ENCODE results near the gene PRR20G. TPM values are rescaled to one million over a fixed set of nuclear protein-coding genes. Genes with fewer than 3 reads are reported as not detected.

Gene PRR20G
- total RNA-seq, 1 donor: not detected

DNA sequence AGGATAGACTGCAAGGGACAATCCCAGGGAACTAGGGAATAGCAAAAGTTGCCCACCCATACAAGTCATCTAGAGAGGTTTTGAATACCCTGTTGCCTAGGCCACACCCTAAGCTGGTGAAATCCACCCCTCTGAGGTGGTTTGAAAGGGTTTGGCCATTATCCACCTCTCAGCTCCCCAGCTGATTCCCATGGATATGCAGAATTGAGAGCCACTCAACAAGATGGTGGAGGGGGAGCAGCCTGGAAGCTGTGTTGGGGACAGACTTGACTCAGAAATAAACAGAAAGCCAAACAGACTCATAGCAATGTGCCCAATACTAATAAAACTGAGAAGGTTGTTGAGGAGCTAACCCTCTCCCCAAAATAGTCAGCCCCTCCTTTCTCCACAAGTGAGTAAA, 10.9 kb downstream of the PRR20G start:
- no peak for DNase-seq (ENCODE audit: low read depth)
- no peak overlapping the region for H3K4me3 ChIP-seq (ENCODE audit: low read depth, low read length)
- TF ChIP-seq, protein P1, sequence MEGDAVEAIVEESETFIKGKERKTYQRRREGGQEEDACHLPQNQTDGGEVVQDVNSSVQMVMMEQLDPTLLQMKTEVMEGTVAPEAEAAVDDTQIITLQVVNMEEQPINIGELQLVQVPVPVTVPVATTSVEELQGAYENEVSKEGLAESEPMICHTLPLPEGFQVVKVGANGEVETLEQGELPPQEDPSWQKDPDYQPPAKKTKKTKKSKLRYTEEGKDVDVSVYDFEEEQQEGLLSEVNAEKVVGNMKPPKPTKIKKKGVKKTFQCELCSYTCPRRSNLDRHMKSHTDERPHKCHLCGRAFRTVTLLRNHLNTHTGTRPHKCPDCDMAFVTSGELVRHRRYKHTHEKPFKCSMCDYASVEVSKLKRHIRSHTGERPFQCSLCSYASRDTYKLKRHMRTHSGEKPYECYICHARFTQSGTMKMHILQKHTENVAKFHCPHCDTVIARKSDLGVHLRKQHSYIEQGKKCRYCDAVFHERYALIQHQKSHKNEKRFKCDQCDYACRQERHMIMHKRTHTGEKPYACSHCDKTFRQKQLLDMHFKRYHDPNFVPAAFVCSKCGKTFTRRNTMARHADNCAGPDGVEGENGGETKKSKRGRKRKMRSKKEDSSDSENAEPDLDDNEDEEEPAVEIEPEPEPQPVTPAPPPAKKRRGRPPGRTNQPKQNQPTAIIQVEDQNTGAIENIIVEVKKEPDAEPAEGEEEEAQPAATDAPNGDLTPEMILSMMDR (IDR thresholded peaks at IDR 0.05; ENCODE audit: insufficient read depth, low read length): no peak

DNA sequence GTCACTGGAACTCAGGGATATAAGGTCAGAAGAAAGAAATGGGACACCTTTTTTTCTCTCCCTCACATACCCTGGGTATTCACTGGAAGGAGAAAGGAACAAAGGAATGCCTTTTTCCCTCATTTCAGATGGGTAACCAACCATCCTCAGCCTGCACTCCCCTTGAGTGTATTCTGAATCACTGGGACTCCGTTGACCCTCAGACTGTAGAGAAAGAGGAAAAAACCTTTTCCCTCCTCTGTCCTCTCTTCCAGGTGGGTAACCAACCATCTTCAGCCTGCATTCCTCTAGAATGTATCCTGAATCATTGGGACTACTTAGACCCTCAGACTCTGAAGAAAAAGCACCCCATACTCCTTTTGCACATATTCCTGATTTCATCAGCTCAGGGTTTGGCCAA, 11.4 kb downstream of the PRR20G start:
- TF ChIP-seq, protein P1 (IDR thresholded peaks at IDR 0.05; ENCODE audit: insufficient read depth, low read length): no peak
- no peak for DNase-seq (ENCODE audit: low read depth)
- H3K4me3 ChIP-seq (ENCODE audit: low read depth, low read length): no peak overlapping the region

DNA sequence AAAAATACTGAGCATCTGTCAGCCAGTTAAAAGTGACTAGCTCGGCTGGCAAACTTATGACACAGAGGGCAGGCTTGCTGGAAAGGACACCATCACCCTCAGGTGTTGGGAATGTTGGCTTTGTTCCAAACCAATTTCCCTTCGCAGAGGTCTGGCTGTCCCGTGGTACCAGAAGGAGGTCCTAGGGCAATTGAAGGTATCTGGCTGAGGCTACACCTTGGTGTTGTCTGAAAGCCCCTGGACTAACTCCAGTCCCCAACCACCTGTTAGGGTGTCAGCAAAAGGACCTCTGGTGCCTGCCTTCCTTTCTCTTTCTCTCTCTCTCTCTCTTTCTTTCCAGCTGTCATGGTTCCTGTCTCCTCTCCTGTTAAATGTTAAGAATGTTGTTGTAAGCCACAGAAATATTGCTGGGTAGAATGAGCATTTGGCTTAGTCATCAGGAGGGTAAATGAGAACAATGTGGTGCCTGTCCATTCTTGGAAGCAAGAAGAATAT, 12.5 kb downstream of the PRR20G start:
- DNase-seq (ENCODE audit: low read depth): peak; percentile 47
- TF ChIP-seq, protein P1 (IDR thresholded peaks at IDR 0.05; ENCODE audit: insufficient read depth, low read length): no peak
- no peak overlapping the region for H3K4me3 ChIP-seq (ENCODE audit: low read depth, low read length)

DNA sequence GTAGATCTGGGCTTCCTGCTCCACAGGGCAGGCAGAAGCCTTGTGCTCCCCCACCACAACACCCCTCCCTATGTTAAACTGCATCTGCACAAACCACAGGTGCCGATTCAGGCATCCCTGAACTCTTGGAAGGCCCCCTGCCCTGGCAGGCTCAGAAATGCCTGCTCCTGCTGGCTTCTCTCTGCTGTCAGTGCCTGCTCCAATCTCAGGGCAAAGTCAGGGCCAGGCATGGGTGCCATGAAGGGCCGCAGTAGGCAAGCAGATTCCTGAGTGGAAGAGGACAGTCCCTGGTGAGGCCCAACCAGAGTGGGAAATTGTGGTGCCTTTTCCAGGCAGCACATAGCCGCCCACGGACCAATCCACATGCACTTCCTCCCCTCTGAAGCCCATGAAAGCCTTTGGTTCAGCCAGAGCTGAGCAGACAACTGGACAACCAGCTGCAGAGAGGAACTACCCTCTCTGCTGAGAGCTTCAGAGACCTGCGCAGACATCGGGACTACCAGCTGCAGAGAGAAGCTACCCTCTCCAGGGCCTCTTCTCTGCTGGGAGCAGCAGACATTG, 13.6 kb downstream of the PRR20G start:
- TF ChIP-seq, protein P1 (IDR thresholded peaks at IDR 0.05; ENCODE audit: insufficient read depth, low read length): no peak
- no peak overlapping the region for H3K4me3 ChIP-seq (ENCODE audit: low read depth, low read length)
- no peak for DNase-seq (ENCODE audit: low read depth)

DNA sequence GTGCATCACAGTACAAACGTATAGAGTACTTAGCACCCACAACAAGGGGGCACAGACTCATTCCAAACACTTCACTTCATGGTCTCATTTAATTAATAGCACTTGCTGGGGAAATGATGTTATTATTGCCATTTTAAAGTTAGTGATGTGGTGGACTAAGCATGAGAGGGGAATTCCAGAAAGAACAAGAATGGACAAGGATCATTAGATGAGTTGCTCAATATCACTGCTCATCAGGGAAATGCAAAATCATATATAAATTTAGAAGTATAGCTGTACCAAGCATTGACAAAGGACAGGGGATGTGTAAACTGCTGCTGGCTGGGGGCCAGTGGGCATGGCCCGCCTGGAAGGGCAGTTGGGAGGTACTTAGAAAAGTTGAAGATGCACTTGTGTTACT, 14.6 kb downstream of the PRR20G start:
- H3K4me3 ChIP-seq (ENCODE audit: low read depth, low read length): no peak overlapping the region
- TF ChIP-seq, protein P1 (IDR thresholded peaks at IDR 0.05; ENCODE audit: insufficient read depth, low read length): no peak
- DNase-seq (ENCODE audit: low read depth): no peak

DNA sequence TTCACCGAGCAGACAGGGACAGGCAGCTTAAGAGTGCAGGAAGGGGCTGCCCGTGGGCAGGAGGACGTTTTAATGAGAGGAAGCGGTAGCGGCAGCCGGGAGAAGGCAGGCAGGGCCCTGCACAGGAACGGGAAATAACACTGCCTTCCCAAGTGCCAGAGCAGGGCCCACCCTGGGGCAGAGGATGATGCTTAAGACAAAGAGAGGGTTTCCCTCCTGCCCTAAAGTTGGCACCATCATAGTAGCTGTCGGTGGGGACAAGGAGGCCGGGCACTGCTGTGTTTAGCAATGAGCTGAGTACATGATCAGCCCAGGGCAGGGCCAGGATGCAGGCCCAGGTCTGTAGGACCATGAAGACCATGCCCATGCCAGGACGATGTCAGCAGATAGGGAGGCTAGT, 21.7 kb downstream of the PRR20G start:
- TF ChIP-seq, protein P1 (IDR thresholded peaks at IDR 0.05; ENCODE audit: insufficient read depth, low read length): no peak
- no peak overlapping the region for H3K4me3 ChIP-seq (ENCODE audit: low read depth, low read length)
- DNase-seq (ENCODE audit: low read depth): no peak

DNA sequence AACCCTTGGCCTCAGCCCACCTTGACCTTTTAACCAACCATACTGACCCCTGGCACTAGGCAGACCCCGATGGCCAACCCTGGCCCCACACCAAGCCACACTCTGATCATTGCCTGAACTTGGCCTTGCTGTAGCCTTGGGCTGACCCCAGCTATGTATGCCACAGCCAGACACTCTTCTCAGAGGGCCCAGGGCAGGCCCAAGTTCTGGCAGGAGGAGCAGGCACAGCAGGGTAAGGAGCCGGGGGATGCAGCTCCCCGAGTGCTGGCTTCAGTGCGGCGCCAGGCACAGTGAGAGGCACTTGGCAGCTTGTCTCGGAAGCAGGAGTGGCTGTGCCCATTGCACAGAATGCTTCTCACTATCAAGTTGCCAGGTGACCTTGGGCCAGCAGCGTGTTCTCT, 22.3 kb downstream of the PRR20G start:
- no peak for DNase-seq (ENCODE audit: low read depth)
- TF ChIP-seq, protein P1 (IDR thresholded peaks at IDR 0.05; ENCODE audit: insufficient read depth, low read length): no peak
- no peak overlapping the region for H3K4me3 ChIP-seq (ENCODE audit: low read depth, low read length)
